GM10266 (cell line): ENCODE data around the gene CHST14.

Source experiments
- DNase-seq: peaks from one replicate; pipeline ENCODE4 v3.0.0; 2012; ENCODE audit errors: extremely low spot score
- CTCF ChIP-seq: IDR thresholded peaks from 2 replicates; pipeline ENCODE4 v1.5.1; 2012; ENCODE audit warnings: mild to moderate bottlenecking, low read depth; ENCODE audit not compliant: control insufficient read depth, insufficient read depth; ENCODE audit errors: missing control alignments

The CHST14 gene

GRCh38 chr15:40498891-40499290, 28.1 kb downstream of the CHST14 start:
- DNase-seq = no peak
- no peak for TF ChIP-seq CTCF

GRCh38 chr15:40499931-40500330, 29.1 kb downstream of the CHST14 start:
- TF ChIP-seq CTCF = no peak
- DNase-seq = no peak

GRCh38 chr15:40500568-40501330, 30.0 kb downstream of the CHST14 start:
- no peak for DNase-seq

GRCh38 chr15:40501487-40501886, 30.7 kb downstream of the CHST14 start:
- DNase-seq = no peak

More at GRCh38 chr15:40500568-40501330, 30.0 kb downstream of the CHST14 start:
- TF ChIP-seq CTCF = no peak

GRCh38 chr15:40506964-40507571, 36.3 kb downstream of the CHST14 start:
- DNase-seq = peak; percentile 84
- TF ChIP-seq CTCF = peak; percentile 77

More at GRCh38 chr15:40501487-40501886, 30.7 kb downstream of the CHST14 start:
- TF ChIP-seq CTCF = no peak

- DNase-seq = no peak
- TF ChIP-seq CTCF = no peak
Measured at GRCh38 chr15:40508216-40508615, 37.4 kb downstream of the CHST14 start.

GRCh38 chr15:40510201-40510600, 39.4 kb downstream of the CHST14 start:
- no peak for DNase-seq
- TF ChIP-seq CTCF = no peak
